Measurements from ENCODE around the gene SPEG.
A peak's percentile ranks its signal among the peaks of the same experiment; 100 is the strongest.

Gene SPEG

GRCh38 chr2:219434718-219435525 lies at the start of gene SPEG:
SPEG (plus strand) TSS chr2:219434843; CDS start chr2:219434978, 135 bp downstream.
- H3K4me3 ChIP-seq (ENCODE audit: low read depth, low read length) = no peak within 1 kb of the TSS
- TF ChIP-seq CTCF (IDR thresholded peaks at IDR 0.05; ENCODE audit: borderline replicate concordance, insufficient read depth, low read depth, low read length) = no peak

- H3K4me3 ChIP-seq (ENCODE audit: low read depth, low read length) = no peak overlapping the region
- TF ChIP-seq CTCF (IDR thresholded peaks at IDR 0.05; ENCODE audit: borderline replicate concordance, insufficient read depth, low read depth, low read length) = no peak
These were observed 49.8 kb upstream of the SPEG start for GRCh38 chr2:219384859-219385258.

GRCh38 chr2:219385958-219386520 lies 48.6 kb upstream of the SPEG start:
- H3K4me3 ChIP-seq (ENCODE audit: low read depth, low read length) = no peak overlapping the region
- TF ChIP-seq CTCF (IDR thresholded peaks at IDR 0.05; ENCODE audit: borderline replicate concordance, insufficient read depth, low read depth, low read length) = no peak

GRCh38 chr2:219386532-219387280 lies 47.9 kb upstream of the SPEG start:
- TF ChIP-seq CTCF (IDR thresholded peaks at IDR 0.05; ENCODE audit: borderline replicate concordance, insufficient read depth, low read depth, low read length) = no peak
- H3K4me3 ChIP-seq (ENCODE audit: low read depth, low read length) = peak overlapping the region; percentile 75

- TF ChIP-seq CTCF (IDR thresholded peaks at IDR 0.05; ENCODE audit: borderline replicate concordance, insufficient read depth, low read depth, low read length) = no peak
- H3K4me3 ChIP-seq (ENCODE audit: low read depth, low read length) = peak within 1 kb of the TSS; percentile 75
These were observed 47.1 kb upstream of the SPEG start, which contains the start of gene DNPEP for GRCh38 chr2:219387306-219388120. DNPEP (minus strand) TSS chr2:219387912; CDS start chr2:219387794, 118 bp downstream.

- TF ChIP-seq CTCF (IDR thresholded peaks at IDR 0.05; ENCODE audit: borderline replicate concordance, insufficient read depth, low read depth, low read length) = peak; percentile 63
- H3K4me3 ChIP-seq (ENCODE audit: low read depth, low read length) = peak overlapping the region; percentile 40
These were observed 46.3 kb upstream of the SPEG start for GRCh38 chr2:219388121-219388906.
